HG02642 (cell line): Measurements from ENCODE around the gene BRD1.

Experiments used
- ATAC-seq: cut with Tn5 transposase; IDR thresholded peaks from one replicate; pipeline ENCODE4 v1.9.1; 2021; ENCODE audit warnings: mild to moderate bottlenecking; ENCODE audit not compliant: unreplicated experiment, poor library complexity

BRD1 gene

GRCh38 chr22:49755631-49756001 lies 72.1 kb downstream of the BRD1 start:
- ATAC-seq, result no peak

- ATAC-seq, result no peak
Observed at GRCh38 chr22:49754696-49755630, 72.7 kb downstream of the BRD1 start.

GRCh38 chr22:49753961-49754695 lies 73.5 kb downstream of the BRD1 start:
- ATAC-seq, result no peak

GRCh38 chr22:49753276-49753890 lies 74.3 kb downstream of the BRD1 start:
- ATAC-seq, result no peak

- no peak for ATAC-seq
Observed at GRCh38 chr22:49752598-49753091, 75.0 kb downstream of the BRD1 start.

GRCh38 chr22:49751966-49752597 lies 75.6 kb downstream of the BRD1 start:
- ATAC-seq, result no peak

- no peak for ATAC-seq
Observed at GRCh38 chr22:49751318-49751965, 76.2 kb downstream of the BRD1 start.

GRCh38 chr22:49749885-49750510 lies 77.7 kb downstream of the BRD1 start:
- ATAC-seq, result no peak

- no peak for ATAC-seq
Observed at GRCh38 chr22:49749227-49749626, 78.4 kb downstream of the BRD1 start.

- no peak for ATAC-seq
Observed at GRCh38 chr22:49748514-49748913, 79.2 kb downstream of the BRD1 start.

- ATAC-seq, result no peak
Observed at GRCh38 chr22:49747716-49748115, 80.0 kb downstream of the BRD1 start.

GRCh38 chr22:49747130-49747529 lies 80.5 kb downstream of the BRD1 start:
- no peak for ATAC-seq

- ATAC-seq, result no peak
Observed at GRCh38 chr22:49746065-49746464, 81.6 kb downstream of the BRD1 start.

- ATAC-seq, result no peak
Observed at GRCh38 chr22:49740242-49740641, 87.4 kb downstream of the BRD1 start.

GRCh38 chr22:49739138-49739537 lies 88.5 kb downstream of the BRD1 start:
- ATAC-seq, result no peak

GRCh38 chr22:49738566-49738965 lies 89.1 kb downstream of the BRD1 start:
- ATAC-seq, result no peak

GRCh38 chr22:49738006-49738405 lies 89.7 kb downstream of the BRD1 start:
- no peak for ATAC-seq

- no peak for ATAC-seq
Observed at GRCh38 chr22:49737101-49737551, 90.5 kb downstream of the BRD1 start.

- ATAC-seq, result no peak
Observed at GRCh38 chr22:49736538-49736937, 91.1 kb downstream of the BRD1 start.
